GM12874 (cell line): ENCODE results near the gene PRCP.

ENCODE experiments used
- CTCF ChIP-seq: IDR thresholded peaks from 2 replicates; pipeline ENCODE4 v1.5.1; 2011; ENCODE audit warnings: low read depth, mild to moderate bottlenecking, control low read depth, low read length, moderate library complexity; ENCODE audit not compliant: insufficient read depth

Gene PRCP

GRCh38 chr11:82892611-82893169, 7.5 kb downstream of the PRCP start:
- TF ChIP-seq CTCF = no peak

DNA sequence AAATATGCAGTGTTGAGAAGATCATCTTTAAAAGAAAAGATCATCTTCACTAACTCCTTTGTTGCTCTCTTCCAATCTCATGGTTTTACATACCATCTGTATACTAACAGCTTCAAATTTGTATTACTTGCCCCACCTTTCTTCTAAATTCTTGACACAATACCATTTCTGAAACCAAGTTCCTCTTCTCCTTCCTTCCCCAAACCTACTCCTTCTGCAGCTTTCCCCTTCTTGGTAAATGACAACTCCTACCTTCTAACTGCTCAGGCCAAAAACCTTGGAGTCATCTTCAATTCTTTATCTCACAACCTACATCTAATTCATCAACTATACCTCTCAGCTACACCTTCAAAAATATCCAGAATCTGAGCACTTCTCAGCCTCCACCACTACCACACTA, 9.3 kb downstream of the PRCP start:
- TF ChIP-seq CTCF = no peak

- TF ChIP-seq CTCF = no peak
Measured at GRCh38 chr11:82890002-82890341, 10.3 kb downstream of the PRCP start.

DNA sequence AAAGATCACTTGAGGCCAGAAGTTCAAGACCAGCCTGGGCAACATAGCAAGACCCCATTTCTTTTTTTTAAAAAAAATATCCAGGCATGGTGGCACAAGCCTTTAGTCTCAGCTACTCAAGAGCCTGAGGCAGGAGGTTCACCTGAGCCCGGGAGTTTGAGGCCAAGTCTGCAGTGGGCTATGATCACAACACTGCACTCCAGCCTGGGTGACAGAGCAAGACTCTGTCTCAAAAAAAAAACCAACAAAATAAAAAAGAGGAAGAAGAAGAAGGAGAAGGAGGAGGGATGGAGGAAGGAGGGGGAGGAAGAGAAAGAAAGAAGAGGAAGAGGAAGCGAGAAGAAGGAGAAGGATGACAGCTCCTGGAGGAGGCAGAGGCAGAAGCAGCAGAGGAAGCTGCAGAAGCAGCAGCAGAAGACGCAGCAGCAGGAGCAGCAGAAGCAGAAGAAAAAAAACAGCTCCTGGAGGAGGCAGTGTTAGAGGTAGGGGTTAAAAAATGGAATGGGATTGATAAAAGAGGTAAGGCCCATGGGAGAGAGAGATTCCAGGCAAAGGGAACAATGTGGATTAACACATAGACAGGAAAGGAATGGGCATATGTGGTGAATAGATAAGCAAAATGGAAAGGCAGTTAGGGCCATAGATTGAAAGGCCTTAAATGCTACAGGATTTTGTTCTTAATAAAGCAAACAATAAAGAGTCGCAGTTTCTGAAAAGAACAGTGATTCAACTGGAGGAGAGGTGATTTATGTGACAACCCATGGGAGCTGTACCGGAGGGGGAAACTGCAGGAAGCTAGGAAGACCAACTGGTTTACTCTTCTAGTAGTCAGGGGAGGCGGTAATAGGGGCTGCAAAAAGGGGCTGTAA, 10.9 kb downstream of the PRCP start:
- TF ChIP-seq CTCF = no peak

DNA sequence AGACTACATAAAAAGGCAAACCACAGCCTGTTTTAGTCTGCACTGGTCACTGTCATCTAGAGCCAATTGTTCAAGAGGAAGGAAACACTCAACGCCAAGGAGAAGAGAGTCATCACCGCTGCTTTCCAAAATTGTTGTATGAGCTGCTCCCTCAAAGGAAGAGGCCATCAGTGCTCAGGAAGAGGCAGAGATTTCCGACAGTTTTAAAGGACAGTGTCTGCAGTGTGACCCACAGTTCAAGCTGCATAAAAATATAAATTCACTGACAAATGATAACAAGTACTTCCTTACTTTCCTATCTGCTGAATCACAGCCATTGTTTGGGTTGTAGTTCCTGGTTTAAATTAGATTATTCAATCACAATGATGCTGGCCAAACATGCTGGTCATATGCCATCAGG, 16.4 kb downstream of the PRCP start:
- TF ChIP-seq CTCF = no peak

DNA sequence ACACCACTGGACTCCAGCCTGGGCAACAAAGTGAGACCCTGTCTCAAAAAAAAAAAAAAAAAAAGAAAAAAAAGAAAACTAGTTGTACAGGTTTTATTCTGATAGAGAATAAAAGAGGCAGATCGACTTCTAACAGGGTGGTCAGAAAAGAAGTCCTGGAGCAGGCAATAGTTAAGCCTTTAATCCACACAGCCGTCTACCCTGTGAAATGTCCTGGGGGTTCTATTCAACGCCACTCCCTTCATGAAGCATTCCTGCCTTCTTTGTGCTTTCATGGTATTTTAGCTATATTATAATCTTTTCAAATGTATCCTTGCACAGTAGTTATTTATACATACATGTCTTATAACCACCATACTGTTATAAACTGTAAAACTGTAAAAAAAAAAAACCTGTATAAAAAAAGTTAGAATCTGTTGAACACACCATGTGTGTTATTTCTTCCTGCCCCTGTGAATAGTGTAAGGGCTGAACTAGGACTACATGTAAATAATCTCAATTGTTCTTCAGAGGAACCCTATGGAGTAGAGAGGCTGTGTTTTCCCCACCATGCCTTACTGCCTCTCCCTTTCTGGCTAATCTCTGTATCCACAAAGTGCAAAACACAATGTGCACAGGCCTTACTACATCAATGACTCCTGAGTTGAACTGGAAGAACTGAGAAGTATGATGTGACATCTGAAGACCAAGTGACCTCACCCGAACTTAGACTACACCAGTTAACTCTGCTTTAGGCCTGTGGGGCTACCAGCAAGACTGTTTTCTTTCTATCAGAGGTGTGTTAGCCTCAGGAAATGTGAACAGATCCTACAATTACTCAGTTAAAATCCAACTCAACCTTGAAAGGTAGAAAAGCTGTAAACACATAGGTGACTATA, 25.3 kb downstream of the PRCP start:
- TF ChIP-seq CTCF = no peak

GRCh38 chr11:82873919-82874333, 26.3 kb downstream of the PRCP start:
- TF ChIP-seq CTCF = no peak
